HG02840 (cell line): ENCODE data around the gene CTNNBL1.
A peak's percentile ranks its signal among the peaks of the same experiment; 100 is the strongest.

ENCODE experiments used
- ATAC-seq: cut with Tn5 transposase; IDR thresholded peaks from one replicate; pipeline ENCODE4 v1.9.1; 2021; ENCODE audit warnings: mild to moderate bottlenecking, moderate library complexity, moderate number of reproducible peaks; ENCODE audit not compliant: unreplicated experiment, low FRiP score

The CTNNBL1 gene

GRCh38 chr20:37773291-37773826, 79.5 kb downstream of the CTNNBL1 start:
- ATAC-seq: no peak

GRCh38 chr20:37774156-37774555, 80.3 kb downstream of the CTNNBL1 start:
- ATAC-seq: no peak

- ATAC-seq: no peak
Measured at GRCh38 chr20:37775200-37775599, 81.4 kb downstream of the CTNNBL1 start.

GRCh38 chr20:37776049-37776448, 82.2 kb downstream of the CTNNBL1 start:
- no peak for ATAC-seq

GRCh38 chr20:37776526-37776925, 82.7 kb downstream of the CTNNBL1 start:
- ATAC-seq: no peak

GRCh38 chr20:37777012-37777950, 83.5 kb downstream of the CTNNBL1 start:
- ATAC-seq: no peak

- no peak for ATAC-seq
Measured at GRCh38 chr20:37777988-37778659, 84.3 kb downstream of the CTNNBL1 start.

- ATAC-seq: no peak
Measured at GRCh38 chr20:37781626-37782025, 87.8 kb downstream of the CTNNBL1 start.

GRCh38 chr20:37786043-37786442, 92.2 kb downstream of the CTNNBL1 start:
- no peak for ATAC-seq

GRCh38 chr20:37789408-37789807, 95.6 kb downstream of the CTNNBL1 start:
- no peak for ATAC-seq

- no peak for ATAC-seq
Measured at GRCh38 chr20:37790900-37791299, 97.1 kb downstream of the CTNNBL1 start.

- ATAC-seq: no peak
Measured at GRCh38 chr20:37796121-37796520, 102.3 kb downstream of the CTNNBL1 start.

GRCh38 chr20:37796733-37797132, 102.9 kb downstream of the CTNNBL1 start:
- no peak for ATAC-seq

- no peak for ATAC-seq
Measured at GRCh38 chr20:37797669-37798175, 103.9 kb downstream of the CTNNBL1 start.

GRCh38 chr20:37798312-37798711, 104.5 kb downstream of the CTNNBL1 start:
- no peak for ATAC-seq

GRCh38 chr20:37800618-37801017, 106.8 kb downstream of the CTNNBL1 start:
- no peak for ATAC-seq

GRCh38 chr20:37801921-37802320, 108.1 kb downstream of the CTNNBL1 start:
- no peak for ATAC-seq

GRCh38 chr20:37803438-37804307, 109.8 kb downstream of the CTNNBL1 start:
- peak; percentile 42 for ATAC-seq

- peak; percentile 64 for ATAC-seq
Measured at GRCh38 chr20:37804584-37805566, 111.0 kb downstream of the CTNNBL1 start.
